Astrocyte of the cerebellum (primary cell): ENCODE data around the gene PLGRKT.
"Not testable (repeated sequence)": the region's sequence is repeated elsewhere in the genome, so short reads cannot be mapped to it uniquely, and the experiment has no call there.

Experiments used
- DNase-seq: peaks from one replicate; pipeline ENCODE4 v3.0.0-alpha.2; 2011; ENCODE audit warnings: low read depth
- H3K4me3 ChIP-seq: 2 replicates; pipeline ENCODE4 v1.5.1; 2011; ENCODE audit warnings: mild to moderate bottlenecking, low read depth, low read length, moderate library complexity
- CTCF ChIP-seq: IDR thresholded peaks from 2 replicates; pipeline ENCODE4 v1.5.1; 2012; ENCODE audit warnings: low read length, low read depth, moderate library complexity, mild to moderate bottlenecking; ENCODE audit errors: missing control alignments
- in situ Hi-C: cut with HindIII; loops from 2 replicates; pipeline ENCODE4 v1.10.0; 2017; ENCODE audit warnings: low sequenced_read_pairs

PLGRKT gene

GRCh38 chr9:5326893-5327548 lies 110.7 kb downstream of the PLGRKT start:
- DNase-seq = no peak
- no peak overlapping the region for H3K4me3 ChIP-seq
- no peak for TF ChIP-seq CTCF
- in situ Hi-C loops = loop anchor here (5.0 kb wide), 1 partner anchor 35 kb away; no protein-coding TSS in a partner anchor

- in situ Hi-C loops = loop anchor here (5.0 kb wide), 1 partner anchor 36 kb away; no protein-coding TSS in a partner anchor
- DNase-seq = no peak
- H3K4me3 ChIP-seq = no peak overlapping the region
- TF ChIP-seq CTCF = no peak
Measured at GRCh38 chr9:5326187-5326586, 111.5 kb downstream of the PLGRKT start.

- DNase-seq, in situ Hi-C loops: not testable (repeated sequence)
Measured at GRCh38 chr9:5321601-5322000, 116.1 kb downstream of the PLGRKT start.

GRCh38 chr9:5321058-5321457 lies 116.7 kb downstream of the PLGRKT start:
- no peak overlapping the region for H3K4me3 ChIP-seq
- in situ Hi-C loops = no loop called here
- TF ChIP-seq CTCF = peak; percentile 10
- no peak for DNase-seq

More at GRCh38 chr9:5321601-5322000, 116.1 kb downstream of the PLGRKT start:
- H3K4me3 ChIP-seq = not testable (repeated sequence)

GRCh38 chr9:5316406-5316805 lies 121.3 kb downstream of the PLGRKT start:
- H3K4me3 ChIP-seq, in situ Hi-C loops, DNase-seq: not testable (repeated sequence)

GRCh38 chr9:5315187-5315923 lies 122.4 kb downstream of the PLGRKT start:
- in situ Hi-C loops = no loop called here
- DNase-seq = no peak
- no peak for TF ChIP-seq CTCF
- H3K4me3 ChIP-seq = no peak overlapping the region

- TF ChIP-seq CTCF = no peak
- in situ Hi-C loops = no loop called here
- H3K4me3 ChIP-seq = no peak overlapping the region
- no peak for DNase-seq
Measured at GRCh38 chr9:5310851-5311250, 126.9 kb downstream of the PLGRKT start.
